ACC112 (cell line): ENCODE data around the gene UBE2J2.
"Not testable (repeated sequence)": the region's sequence is repeated elsewhere in the genome, so short reads cannot be mapped to it uniquely, and the experiment has no call there.

Experiments used
- H2AFZ ChIP-seq: fragments of 200-600 bp; sonication (generic); one replicate; pipeline ENCODE4 v1.6.0; 2017; ENCODE audit warnings: antibody characterized with exemption, low read length; ENCODE audit not compliant: unreplicated experiment
- H3K27ac ChIP-seq: fragments of 200-600 bp; sonication (generic); 2 replicates; pipeline ENCODE4 v1.5.1; 2014; ENCODE audit warnings: low read depth, mild to moderate bottlenecking, antibody characterized with exemption, low read length, moderate library complexity
- H3K27me3 ChIP-seq: fragments of 200-600 bp; sonication (generic); 2 replicates; pipeline ENCODE4 v1.6.1; 2014; ENCODE audit warnings: mild to moderate bottlenecking, antibody characterized with exemption, low read length, moderate library complexity, mixed read lengths; ENCODE audit not compliant: insufficient read depth
- H3K36me3 ChIP-seq: fragments of 200-600 bp; sonication (generic); 2 replicates; pipeline ENCODE4 v1.6.1; 2016; ENCODE audit warnings: mild to moderate bottlenecking, antibody characterized with exemption, low read length, moderate library complexity, mixed read lengths; ENCODE audit not compliant: insufficient read depth
- H3K4me1 ChIP-seq: fragments of 200-600 bp; sonication (generic); one replicate; pipeline ENCODE4 v1.6.1; 2016; ENCODE audit warnings: low read length, mixed read lengths; ENCODE audit not compliant: insufficient read depth, unreplicated experiment, control insufficient read depth
- H3K4me3 ChIP-seq: fragments of 200-600 bp; sonication (generic); 2 replicates; pipeline ENCODE4 v1.5.1; 2014; ENCODE audit warnings: mild to moderate bottlenecking, low read depth, low read length
- H3K79me2 ChIP-seq: fragments of 200-600 bp; sonication (generic); one replicate; pipeline ENCODE4 v1.6.0; 2016; ENCODE audit warnings: low read length; ENCODE audit not compliant: control insufficient read depth, unreplicated experiment, insufficient read depth

Gene UBE2J2

DNA sequence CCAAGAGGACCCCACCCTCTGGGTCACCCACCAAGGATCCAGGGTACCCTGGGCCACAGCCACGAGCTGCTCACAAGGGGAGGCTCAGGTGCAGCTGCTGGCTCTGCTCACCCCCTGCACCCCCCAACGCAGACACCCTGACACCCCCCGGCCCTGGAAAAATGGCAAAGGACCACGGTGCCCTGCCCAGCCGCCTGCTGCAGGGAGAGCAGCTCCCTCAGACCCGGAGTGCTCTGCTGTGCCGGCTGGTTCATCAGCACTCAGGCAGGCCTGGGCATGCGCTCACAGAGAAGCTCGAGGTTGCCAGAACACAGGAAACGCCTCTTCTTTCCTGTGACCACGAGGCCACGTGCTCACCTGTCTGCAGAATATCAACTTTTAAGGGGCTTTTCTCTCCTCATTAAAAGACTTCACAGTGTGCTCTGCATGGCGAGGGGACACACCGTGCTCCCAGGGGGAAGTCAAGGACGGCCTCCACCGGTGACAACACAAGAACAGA is 22.8 kb downstream of the UBE2J2 start:
- H3K27ac ChIP-seq, result no peak overlapping the region
- peaks cover 3% of the 10 kb centered on the region; the same call in 1 of the 2 replicates for H3K36me3 ChIP-seq
- H3K4me1 ChIP-seq, result no peaks in the 10 kb centered on the region
- H3K79me2 ChIP-seq, result no peaks in the 10 kb centered on the region
- no peak overlapping the region for H3K4me3 ChIP-seq
- H3K27me3 ChIP-seq, result peaks cover 9% of the 10 kb centered on the region; the same call in 1 of the 2 replicates
- no peak overlapping the region for H2AFZ ChIP-seq

DNA sequence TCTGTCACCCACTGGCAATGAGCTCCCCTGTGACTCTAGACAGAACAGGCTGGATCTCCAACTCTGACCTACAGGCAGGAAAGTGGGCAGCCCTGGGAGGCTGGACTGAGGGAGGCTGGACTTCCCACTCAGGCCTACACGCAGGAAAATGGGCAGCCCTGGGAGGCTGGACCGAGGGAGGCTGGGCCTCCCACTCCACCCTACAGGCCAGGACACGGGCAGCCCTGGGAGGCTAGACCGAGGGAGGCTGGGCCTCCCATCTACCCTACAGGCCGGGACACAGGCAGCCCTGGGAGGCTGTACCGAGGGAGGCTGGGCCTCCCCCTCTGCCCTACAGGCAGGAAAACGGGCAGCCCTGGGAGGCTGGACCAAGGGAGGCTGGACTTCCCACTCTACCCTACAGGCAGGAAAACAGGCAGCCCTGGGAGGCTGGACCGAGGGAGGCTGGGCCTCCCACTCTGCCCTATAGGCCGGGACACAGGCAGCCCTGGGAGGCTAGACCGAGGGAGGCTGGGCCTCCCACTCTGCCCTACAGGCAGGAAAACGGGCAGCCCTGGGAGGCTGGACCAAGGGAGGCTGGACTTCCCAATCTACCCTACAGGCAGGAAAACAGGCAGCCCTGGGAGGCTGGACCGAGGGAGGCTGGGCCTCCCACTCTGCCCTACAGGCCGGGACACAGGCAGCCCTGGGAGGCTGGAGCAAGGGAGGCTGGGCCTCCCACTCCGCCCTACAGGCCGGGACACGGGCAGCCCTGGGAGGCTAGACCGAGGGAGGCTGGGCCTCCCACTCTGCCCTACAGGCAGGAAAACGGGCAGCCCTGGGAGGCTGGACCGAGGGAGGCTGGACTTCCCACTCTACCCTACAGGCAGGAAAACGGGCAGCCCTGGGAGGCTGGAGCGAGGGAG is 25.4 kb downstream of the UBE2J2 start:
- not testable (repeated sequence) for H3K4me3 ChIP-seq, H3K27me3 ChIP-seq, H3K27ac ChIP-seq, H3K4me1 ChIP-seq, H3K79me2 ChIP-seq, H2AFZ ChIP-seq, H3K36me3 ChIP-seq

- H3K4me1 ChIP-seq, result no peaks in the 10 kb centered on the region
- no peak overlapping the region for H3K27ac ChIP-seq
Measured at GRCh38 chr1:1247341-1247913, 26.2 kb downstream of the UBE2J2 start.

GRCh38 chr1:1246577-1247340 is 26.9 kb downstream of the UBE2J2 start, which contains the start of gene C1QTNF12:
Gene C1QTNF12 (minus strand): TSS chr1:1246722. CDS start chr1:1246690, 32 bp downstream.
- H3K4me3 ChIP-seq, result no peak within 1 kb of the TSS

More at GRCh38 chr1:1247341-1247913, 26.2 kb downstream of the UBE2J2 start:
- H3K27me3 ChIP-seq, result peaks cover 9% of the 10 kb centered on the region; the same call in 1 of the 2 replicates
- H3K79me2 ChIP-seq, result no peaks in the 10 kb centered on the region
- H2AFZ ChIP-seq, result no peak overlapping the region
- no peak overlapping the region for H3K4me3 ChIP-seq
- H3K36me3 ChIP-seq, result no peaks in the 10 kb centered on the region

GRCh38 chr1:1245817-1246576 is 27.7 kb downstream of the UBE2J2 start:
- Histone ChIP-seq H3K27ac (no peak overlapping the region), H3K4me1 (no peaks in the 10 kb centered on the region), H3K27me3 (peaks cover 9% of the 10 kb centered on the region; the same call in 1 of the 2 replicates), H3K4me3 (no peak overlapping the region), H3K36me3 (no peaks in the 10 kb centered on the region), H2AFZ (no peak overlapping the region), H3K79me2 (no peaks in the 10 kb centered on the region)

More at GRCh38 chr1:1246577-1247340, 26.9 kb downstream of the UBE2J2 start, which contains the start of gene C1QTNF12:
- H3K4me1 ChIP-seq, result no peaks in the 10 kb centered on the region
- H3K79me2 ChIP-seq, result no peaks in the 10 kb centered on the region
- peaks cover 9% of the 10 kb centered on the region; the same call in 1 of the 2 replicates for H3K27me3 ChIP-seq
- no peak within 1 kb of the TSS for H3K27ac ChIP-seq
- no peaks in the 10 kb centered on the region for H3K36me3 ChIP-seq
- no peak within 1 kb of the TSS for H2AFZ ChIP-seq

DNA sequence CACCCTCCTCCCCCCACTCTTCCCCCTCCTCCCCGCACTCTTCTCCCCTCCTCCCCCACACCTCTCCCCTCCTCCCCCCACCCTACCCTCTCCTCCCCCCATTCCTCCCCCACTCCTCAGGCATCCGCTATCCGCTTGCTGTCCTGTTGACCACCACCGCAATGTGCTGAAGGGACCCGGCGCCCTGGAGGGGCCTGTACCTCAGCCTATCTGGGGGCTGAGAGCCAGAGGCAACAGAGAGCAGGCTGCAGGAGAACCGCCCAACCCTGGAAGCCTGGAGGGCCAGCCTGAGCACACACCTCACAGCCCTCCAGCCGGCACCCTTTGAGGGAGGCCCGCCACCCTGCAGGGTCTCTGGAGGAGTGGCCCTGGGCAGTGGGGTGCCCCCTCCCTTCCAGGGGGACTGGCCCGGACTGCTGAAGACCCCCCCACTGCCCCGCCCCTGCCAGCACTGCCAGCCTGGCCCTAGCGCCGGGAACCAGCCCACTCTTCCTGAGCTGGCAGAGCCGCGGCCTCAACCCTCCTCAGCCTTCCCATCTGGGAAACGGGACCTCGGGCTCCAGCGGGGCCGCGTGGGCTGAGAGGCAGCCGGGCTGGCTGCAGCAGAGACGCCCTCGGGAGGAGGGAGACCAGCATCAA is 28.4 kb downstream of the UBE2J2 start:
- Histone ChIP-seq H3K27ac (no peak overlapping the region), H3K4me3 (no peak overlapping the region), H3K79me2 (no peaks in the 10 kb centered on the region), H3K36me3 (no peaks in the 10 kb centered on the region), H3K4me1 (no peaks in the 10 kb centered on the region), H3K27me3 (peaks cover 9% of the 10 kb centered on the region; the same call in 1 of the 2 replicates), H2AFZ (no peak overlapping the region)

- Histone ChIP-seq H3K4me1 (no peaks in the 10 kb centered on the region), H3K27me3 (peaks cover 9% of the 10 kb centered on the region; the same call in 1 of the 2 replicates), H3K36me3 (no peaks in the 10 kb centered on the region), H3K27ac (no peak overlapping the region), H3K4me3 (no peak overlapping the region), H2AFZ (no peak overlapping the region), H3K79me2 (no peaks in the 10 kb centered on the region)
Measured at GRCh38 chr1:1244192-1244811, 29.4 kb downstream of the UBE2J2 start.

DNA sequence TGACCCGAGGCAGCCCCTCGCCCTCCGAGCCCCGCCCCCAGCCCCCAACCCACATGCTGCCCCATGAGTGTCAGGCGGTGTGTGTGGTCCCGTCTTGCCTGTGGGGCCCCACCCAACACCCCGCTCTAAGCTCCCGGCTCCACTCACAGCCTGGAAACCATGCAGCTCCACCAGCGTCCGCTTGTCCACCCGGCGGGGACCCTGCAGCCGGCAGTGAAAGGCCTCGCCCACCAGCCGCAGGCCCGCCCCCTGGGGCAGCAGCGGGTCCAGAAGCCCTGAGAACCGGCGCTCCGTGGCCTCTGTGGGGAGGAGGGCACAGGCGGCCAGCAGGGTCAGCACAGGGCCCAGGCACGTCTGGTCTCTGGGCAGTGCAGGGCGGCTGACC is 29.9 kb downstream of the UBE2J2 start:
- no peaks in the 10 kb centered on the region for H3K36me3 ChIP-seq
- no peak overlapping the region for H3K4me3 ChIP-seq
- no peak overlapping the region for H3K27ac ChIP-seq
- peaks cover 9% of the 10 kb centered on the region; the same call in 1 of the 2 replicates for H3K27me3 ChIP-seq
- no peaks in the 10 kb centered on the region for H3K4me1 ChIP-seq
- H3K79me2 ChIP-seq, result no peaks in the 10 kb centered on the region
- H2AFZ ChIP-seq, result no peak overlapping the region

- Histone ChIP-seq H3K4me1 (peaks cover under 1% of the 10 kb centered on the region), H3K27ac (no peak overlapping the region), H3K27me3 (peaks cover 9% of the 10 kb centered on the region; the same call in 1 of the 2 replicates), H3K4me3 (no peak overlapping the region), H3K36me3 (no peaks in the 10 kb centered on the region), H2AFZ (no peak overlapping the region), H3K79me2 (no peaks in the 10 kb centered on the region)
Measured at GRCh38 chr1:1243266-1243660, 30.4 kb downstream of the UBE2J2 start.
